Right lung (tissue), 5 donors: ENCODE data around the gene MSANTD2. TPM values are rescaled to one million over a fixed set of nuclear protein-coding genes. Genes with fewer than 3 reads are reported as not detected.

Experiments
- DNase-seq, 2 donors: peaks; one replicate each; pipeline ENCODE4 v3.0.0-alpha.2; 2013
- polyA plus RNA-seq, 5 donors: library from polyadenylated mRNA; unstranded; fragments of 120-200 nt; gene quantifications; one replicate each; pipeline versions ENCODE4 v1.2.1 to v1.2.3, GENCODE V29; 2013; ENCODE audit warnings: inconsistent platforms in 1 of 5, low replicate concordance in 1 of 5; ENCODE audit not compliant: insufficient read length in 5 of 5, insufficient read depth in 1 of 5

MSANTD2 gene
- polyA plus RNA-seq, 5 donors: 36.6 to 45.9 (median 40.7) TPM

DNA sequence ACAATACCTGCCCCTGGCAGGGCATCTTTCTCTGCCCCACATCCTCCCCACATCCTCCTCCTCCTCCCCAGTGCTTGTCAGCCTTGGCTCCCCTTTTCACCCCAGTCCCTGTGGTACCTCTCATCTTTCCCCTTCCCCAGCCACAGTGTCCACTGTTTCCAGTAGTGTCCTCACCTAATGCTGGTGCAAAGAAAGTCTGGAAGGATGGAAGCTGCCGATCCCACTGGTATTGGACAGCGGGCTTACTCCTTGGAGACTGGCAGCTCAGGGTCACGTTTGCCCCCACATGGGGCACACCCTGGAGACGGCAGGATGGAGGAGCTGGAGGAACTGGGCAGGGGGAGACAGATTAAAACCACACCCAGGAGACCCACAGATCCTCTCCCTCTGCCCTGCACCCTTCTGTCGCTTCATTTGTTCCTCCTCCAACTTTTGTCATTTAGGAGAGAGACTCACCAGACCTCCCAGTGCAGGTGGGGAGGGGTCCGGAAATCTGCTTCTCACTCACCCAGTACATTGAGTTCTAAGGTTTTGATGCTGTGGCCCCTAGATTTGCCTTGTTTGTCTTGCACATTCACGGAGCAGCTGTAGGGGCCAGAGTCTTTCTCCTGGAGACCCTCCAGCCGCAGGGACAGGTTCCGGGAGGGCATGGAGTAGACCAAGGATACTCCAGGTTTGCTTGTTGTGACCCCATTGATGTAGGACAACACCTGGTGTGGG lies 44.0 kb downstream of the MSANTD2 start:
- no peak for DNase-seq

GRCh38 chr11:124754710-124755109 lies 45.5 kb downstream of the MSANTD2 start:
- DNase-seq: no peak

GRCh38 chr11:124754309-124754708 lies 45.9 kb downstream of the MSANTD2 start:
- DNase-seq: no peak

- no peak for DNase-seq
Measured at GRCh38 chr11:124753624-124754023, 46.6 kb downstream of the MSANTD2 start.

GRCh38 chr11:124753205-124753604 lies 47.0 kb downstream of the MSANTD2 start:
- no peak for DNase-seq

- DNase-seq: no peak
Measured at GRCh38 chr11:124752471-124753102, 47.6 kb downstream of the MSANTD2 start.

GRCh38 chr11:124751741-124752470 lies 48.3 kb downstream of the MSANTD2 start, which contains the start of gene VSIG2:
Gene VSIG2 (minus strand): TSS chr11:124752255. CDS start chr11:124752137, 118 bp downstream.
- no peak for DNase-seq

GRCh38 chr11:124751391-124751740 lies 48.8 kb downstream of the MSANTD2 start:
- no peak for DNase-seq

- no peak for DNase-seq
Measured at GRCh38 chr11:124749912-124750311, 50.3 kb downstream of the MSANTD2 start.

GRCh38 chr11:124748481-124749343 lies 51.5 kb downstream of the MSANTD2 start:
- DNase-seq: no peak

- no peak for DNase-seq
Measured at GRCh38 chr11:124748100-124748418, 52.1 kb downstream of the MSANTD2 start.

GRCh38 chr11:124747406-124748099 lies 52.7 kb downstream of the MSANTD2 start:
- DNase-seq: no peak

DNA sequence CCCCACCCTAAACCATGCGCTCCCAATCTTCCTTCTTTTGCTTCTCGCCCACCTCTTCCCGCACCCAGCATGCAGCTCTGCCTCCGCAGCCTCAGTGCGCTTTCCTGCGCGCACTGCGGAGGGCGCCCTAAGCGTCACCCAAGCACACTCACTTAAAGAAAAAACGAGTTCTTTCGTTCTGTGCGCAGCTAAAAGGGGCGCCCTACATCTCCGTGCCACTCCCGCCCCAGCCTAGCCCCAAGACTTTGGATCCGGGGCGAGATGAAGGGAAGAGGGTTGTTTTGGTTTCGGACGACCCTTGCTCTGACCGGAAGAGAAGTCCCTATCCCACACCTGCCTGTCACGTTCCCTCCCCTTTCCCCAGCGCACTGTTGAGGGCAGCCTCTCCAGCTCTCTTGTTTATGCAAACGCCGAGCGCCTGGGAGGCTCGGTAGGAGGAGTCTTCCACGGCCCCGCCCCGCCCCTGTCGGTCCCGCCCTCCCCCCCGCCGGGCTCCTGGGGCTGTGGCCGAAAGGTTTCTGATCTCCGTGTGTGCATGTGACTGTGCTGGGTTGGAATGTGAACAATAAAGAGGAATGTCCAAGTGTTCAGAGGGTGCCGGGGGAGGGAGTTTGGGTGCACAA lies 53.5 kb downstream of the MSANTD2 start:
- no peak for DNase-seq

DNA sequence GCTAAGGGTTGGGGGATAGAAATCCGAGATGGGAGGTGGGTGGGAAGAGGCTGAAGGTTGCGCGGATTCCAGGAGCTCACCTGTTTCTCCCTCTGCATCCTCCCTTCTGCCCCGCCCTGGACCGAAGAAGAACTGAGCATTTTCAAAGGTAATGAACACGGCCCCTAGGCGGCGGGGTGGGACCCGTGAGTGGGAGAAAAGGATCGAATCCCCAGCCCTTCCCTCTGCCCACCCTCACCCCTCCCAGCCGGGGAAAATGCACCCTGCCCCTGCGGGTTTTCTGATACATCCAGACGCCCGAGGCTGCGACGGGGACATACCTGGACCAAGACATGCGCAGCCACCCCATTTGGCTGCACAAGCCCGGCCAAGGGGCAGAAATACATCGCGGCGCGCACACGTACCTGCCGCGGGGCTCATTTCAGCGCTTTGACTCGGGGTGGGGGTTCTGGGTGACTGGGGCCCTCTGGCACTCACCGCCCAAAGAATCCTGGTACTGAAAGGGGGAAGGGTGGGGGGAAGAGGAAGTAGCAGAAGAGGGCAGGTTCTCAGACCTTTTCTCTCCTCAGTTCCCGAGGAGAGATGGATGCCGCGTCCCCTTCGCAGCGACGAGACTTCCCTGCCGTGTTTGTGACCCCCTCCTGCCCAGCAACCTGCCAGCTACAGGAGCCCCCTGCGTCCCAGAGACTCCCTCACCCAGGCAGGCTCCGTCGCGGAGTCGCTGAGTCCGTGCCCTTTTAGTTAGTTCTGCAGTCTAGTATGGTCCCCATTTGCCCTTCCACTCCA lies 54.2 kb downstream of the MSANTD2 start:
- DNase-seq: no peak

DNA sequence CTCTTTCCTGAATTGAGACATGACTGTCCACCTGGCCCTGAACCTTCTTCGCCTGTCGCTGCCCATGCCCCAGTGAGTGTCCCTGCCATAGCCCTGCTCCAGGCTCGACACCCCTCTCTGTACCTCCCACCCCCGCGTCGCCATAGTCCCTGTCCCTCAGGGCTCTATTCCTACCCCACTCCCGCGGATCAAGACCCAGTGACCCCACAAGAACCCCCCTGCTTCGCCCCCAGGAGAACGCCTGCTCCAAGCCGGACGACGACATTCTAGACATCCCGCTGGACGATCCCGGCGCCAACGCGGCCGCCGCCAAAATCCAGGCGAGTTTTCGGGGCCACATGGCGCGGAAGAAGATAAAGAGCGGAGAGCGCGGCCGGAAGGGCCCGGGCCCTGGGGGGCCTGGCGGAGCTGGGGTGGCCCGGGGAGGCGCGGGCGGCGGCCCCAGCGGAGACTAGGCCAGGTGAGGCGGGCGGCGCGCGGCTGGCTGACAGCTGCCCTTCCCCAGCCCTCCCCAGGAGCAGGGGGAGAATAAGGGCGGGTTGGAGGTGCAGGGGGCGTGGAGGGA lies 54.9 kb downstream of the MSANTD2 start:
- no peak for DNase-seq

DNA sequence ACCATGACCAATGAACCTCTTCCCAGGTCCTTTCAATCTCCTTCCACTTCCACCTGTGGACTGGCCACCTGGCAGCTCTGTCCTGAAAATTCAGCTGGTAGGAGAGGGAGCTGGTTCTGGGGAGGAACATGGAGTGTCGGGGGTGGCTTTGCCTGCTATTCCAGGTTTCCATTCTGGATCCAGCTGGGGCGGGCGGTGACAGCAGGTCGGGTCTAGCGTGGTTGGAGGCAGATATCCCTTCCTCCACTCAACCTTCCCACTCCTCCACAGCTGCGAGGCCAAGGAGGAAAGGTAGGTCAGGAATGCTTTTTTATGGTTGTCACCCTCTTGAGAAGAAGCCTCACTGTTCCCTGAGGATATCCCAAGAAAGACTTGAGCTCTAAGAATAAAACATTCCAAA lies 57.2 kb downstream of the MSANTD2 start:
- no peak for DNase-seq

GRCh38 chr11:124742555-124742954 lies 57.7 kb downstream of the MSANTD2 start:
- DNase-seq: no peak

- no peak for DNase-seq
Measured at GRCh38 chr11:124740277-124740882, 59.8 kb downstream of the MSANTD2 start.
